Measurements from ENCODE around the gene FYTTD1.
A peak's percentile ranks its signal among the peaks of the same experiment; 100 is the strongest.

Gene FYTTD1

DNA sequence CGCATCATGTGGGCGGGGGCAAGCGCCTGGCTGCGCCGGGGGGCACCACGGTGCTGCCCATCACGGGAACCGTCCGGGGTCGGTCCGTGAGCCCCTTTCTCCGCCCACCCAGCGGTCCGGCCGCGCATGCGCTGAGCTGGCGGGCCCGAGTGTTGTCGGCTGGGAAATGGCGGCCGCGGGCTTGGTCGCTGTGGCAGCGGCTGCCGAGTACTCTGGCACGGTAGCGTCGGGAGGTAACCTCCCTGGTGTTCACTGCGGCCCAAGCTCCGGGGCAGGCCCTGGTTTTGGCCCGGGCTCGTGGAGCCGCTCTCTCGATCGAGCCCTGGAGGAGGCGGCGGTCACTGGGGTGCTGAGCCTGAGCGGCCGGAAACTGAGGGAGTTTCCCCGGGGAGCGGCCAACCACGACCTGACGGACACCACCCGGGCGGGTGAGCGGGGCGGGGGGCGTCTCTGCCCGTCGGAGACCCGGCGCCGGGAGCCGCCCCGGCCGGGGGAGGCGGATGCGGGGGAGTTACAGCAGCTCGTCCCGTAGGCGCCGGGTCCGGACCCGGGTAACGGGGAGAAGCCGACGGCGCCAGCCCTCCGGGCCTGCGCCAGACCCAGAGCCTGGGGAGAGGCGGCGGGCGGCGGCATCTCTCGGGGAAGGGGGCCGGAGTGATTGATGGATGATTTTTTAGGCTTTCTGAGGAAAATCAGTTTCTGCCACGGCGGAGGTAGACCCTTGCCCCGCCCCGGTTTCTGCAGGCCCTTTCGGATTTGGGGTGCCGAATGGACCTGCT is 41.6 kb downstream of the FYTTD1 start, which contains the start of gene LRCH3:
TSS of gene LRCH3 (plus strand) at position 142 of the 779 bp plus-strand sequence. CDS start at position 167, 25 bp downstream.
- Histone ChIP-seq H3K27me3 (ENCODE audit: insufficient read depth, poor library complexity, severe bottlenecking) (no peaks in the 10 kb centered on the region), H3K27ac (replicated peaks) (peak within 1 kb of the TSS; percentile 97), H3K4me3 (replicated peaks; ENCODE audit: insufficient read depth, low read length) (peak within 1 kb of the TSS; percentile 98)
- TF ChIP-seq, protein P1, sequence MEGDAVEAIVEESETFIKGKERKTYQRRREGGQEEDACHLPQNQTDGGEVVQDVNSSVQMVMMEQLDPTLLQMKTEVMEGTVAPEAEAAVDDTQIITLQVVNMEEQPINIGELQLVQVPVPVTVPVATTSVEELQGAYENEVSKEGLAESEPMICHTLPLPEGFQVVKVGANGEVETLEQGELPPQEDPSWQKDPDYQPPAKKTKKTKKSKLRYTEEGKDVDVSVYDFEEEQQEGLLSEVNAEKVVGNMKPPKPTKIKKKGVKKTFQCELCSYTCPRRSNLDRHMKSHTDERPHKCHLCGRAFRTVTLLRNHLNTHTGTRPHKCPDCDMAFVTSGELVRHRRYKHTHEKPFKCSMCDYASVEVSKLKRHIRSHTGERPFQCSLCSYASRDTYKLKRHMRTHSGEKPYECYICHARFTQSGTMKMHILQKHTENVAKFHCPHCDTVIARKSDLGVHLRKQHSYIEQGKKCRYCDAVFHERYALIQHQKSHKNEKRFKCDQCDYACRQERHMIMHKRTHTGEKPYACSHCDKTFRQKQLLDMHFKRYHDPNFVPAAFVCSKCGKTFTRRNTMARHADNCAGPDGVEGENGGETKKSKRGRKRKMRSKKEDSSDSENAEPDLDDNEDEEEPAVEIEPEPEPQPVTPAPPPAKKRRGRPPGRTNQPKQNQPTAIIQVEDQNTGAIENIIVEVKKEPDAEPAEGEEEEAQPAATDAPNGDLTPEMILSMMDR (IDR thresholded peaks at IDR 0.05; ENCODE audit: insufficient read depth, low read length): no peak
- TF ChIP-seq REST (IDR thresholded peaks at IDR 0.05; ENCODE audit: insufficient replicate concordance, low read depth) (peak; percentile 75), GABPA (IDR thresholded peaks at IDR 0.05; ENCODE audit: low read depth) (no peak), POLR2AphosphoS5 (IDR thresholded peaks at IDR 0.05; ENCODE audit: low read depth) (peak; percentile 92), SPI1 (IDR thresholded peaks at IDR 0.05; ENCODE audit: borderline replicate concordance, low read depth) (no peak)
- DNase-seq (ENCODE audit: low read depth in 1 of 2, low spot score in 1 of 2): peak; percentile 28 to 61

DNA sequence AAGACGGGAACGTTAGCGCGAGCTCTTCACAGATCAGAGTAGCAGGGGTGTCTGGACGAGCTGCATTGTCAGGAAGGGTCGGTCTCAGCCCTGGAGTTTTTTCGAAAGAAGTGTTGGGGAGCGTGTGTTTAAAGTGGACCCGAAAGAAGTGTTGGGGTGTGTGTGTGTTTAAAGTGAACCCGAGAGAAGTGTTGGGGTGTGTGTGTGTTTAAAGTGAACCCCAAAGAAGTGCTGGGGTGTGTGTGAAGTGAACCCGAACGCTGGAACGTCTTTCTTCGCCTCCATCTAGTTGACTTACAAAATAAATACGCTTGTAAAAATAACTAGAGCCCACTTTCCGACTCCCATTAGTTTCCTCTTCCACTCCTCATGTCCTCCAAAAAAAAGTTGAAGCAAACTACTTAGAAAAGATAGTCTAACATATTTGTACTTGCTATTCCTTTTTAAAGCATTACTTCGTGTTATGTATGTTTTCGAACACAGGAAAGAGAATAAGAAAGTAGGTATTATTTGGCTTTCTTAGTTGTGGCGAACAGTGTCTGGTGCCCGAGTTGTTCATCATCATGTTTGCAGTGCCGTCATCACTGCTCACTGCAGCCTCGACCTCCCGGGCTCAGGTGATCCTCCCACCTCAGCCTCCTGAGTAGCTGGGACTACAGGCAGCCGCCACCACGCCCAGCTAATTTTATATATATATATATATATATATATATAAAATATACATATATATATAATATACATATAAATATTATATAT is 42.4 kb downstream of the FYTTD1 start:
- H3K27me3 ChIP-seq (ENCODE audit: insufficient read depth, poor library complexity, severe bottlenecking): no peaks in the 10 kb centered on the region
- TF ChIP-seq REST (IDR thresholded peaks at IDR 0.05; ENCODE audit: insufficient replicate concordance, low read depth): no peak
- TF ChIP-seq, protein P1 (IDR thresholded peaks at IDR 0.05; ENCODE audit: insufficient read depth, low read length): no peak
- no peak for TF ChIP-seq SPI1 (IDR thresholded peaks at IDR 0.05; ENCODE audit: borderline replicate concordance, low read depth)
- TF ChIP-seq GABPA (IDR thresholded peaks at IDR 0.05; ENCODE audit: low read depth): no peak
- TF ChIP-seq POLR2AphosphoS5 (IDR thresholded peaks at IDR 0.05; ENCODE audit: low read depth): no peak
- H3K27ac ChIP-seq (replicated peaks): peak overlapping the region; percentile 97
- H3K4me3 ChIP-seq (replicated peaks; ENCODE audit: insufficient read depth, low read length): peak overlapping the region; percentile 98
- peak in 1 of 2 experiments; percentile 28 for DNase-seq (ENCODE audit: low read depth in 1 of 2, low spot score in 1 of 2)

DNA sequence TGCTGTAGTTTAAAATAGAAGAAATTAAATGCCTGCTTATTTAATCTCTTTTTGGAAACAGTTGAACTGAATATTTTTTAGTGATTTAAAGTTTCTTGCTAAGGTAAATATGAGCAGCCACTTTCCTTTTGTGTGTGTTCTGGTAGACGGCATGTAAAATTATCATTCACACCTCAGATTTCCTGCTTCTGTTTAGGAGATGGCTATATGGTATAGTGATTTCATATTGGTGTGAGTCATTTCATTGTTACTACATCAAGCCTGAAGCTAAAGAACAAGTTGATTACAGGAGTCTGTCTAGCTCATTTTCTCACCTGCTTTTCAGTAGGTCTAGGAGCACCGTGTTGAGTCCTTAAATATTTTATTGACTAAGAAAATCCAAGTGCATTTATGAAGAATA is 43.6 kb downstream of the FYTTD1 start:
- Histone ChIP-seq H3K4me3 (replicated peaks; ENCODE audit: insufficient read depth, low read length) (no peak overlapping the region), H3K27me3 (ENCODE audit: insufficient read depth, poor library complexity, severe bottlenecking) (no peaks in the 10 kb centered on the region), H3K27ac (replicated peaks) (no peak overlapping the region)
- TF ChIP-seq, protein P1 (IDR thresholded peaks at IDR 0.05; ENCODE audit: insufficient read depth, low read length): no peak
- no peak for TF ChIP-seq SPI1 (IDR thresholded peaks at IDR 0.05; ENCODE audit: borderline replicate concordance, low read depth)
- no peak for TF ChIP-seq GABPA (IDR thresholded peaks at IDR 0.05; ENCODE audit: low read depth)
- no peak for TF ChIP-seq REST (IDR thresholded peaks at IDR 0.05; ENCODE audit: insufficient replicate concordance, low read depth)
- no peak for TF ChIP-seq POLR2AphosphoS5 (IDR thresholded peaks at IDR 0.05; ENCODE audit: low read depth)
- DNase-seq (ENCODE audit: low read depth in 1 of 2, low spot score in 1 of 2): no peak
